Glutamatergic neuron (in vitro differentiated cells): ENCODE data around the gene PKP3. TPM values are rescaled to one million over a fixed set of nuclear protein-coding genes. Genes with fewer than 3 reads are reported as not detected.
"Not testable (repeated sequence)": the region's sequence is repeated elsewhere in the genome, so short reads cannot be mapped to it uniquely, and the experiment has no call there.

ENCODE experiments used
- DNase-seq: peaks from one replicate; pipeline ENCODE4 v3.0.0; 2022
- H3K27ac Mint-ChIP-seq: one replicate; pipeline ENCODE4 v1.8.0; 2020; ENCODE audit warnings: mild to moderate bottlenecking, mixed read lengths, inconsistent platforms; ENCODE audit not compliant: unreplicated experiment
- H3K27me3 Mint-ChIP-seq: one replicate; pipeline ENCODE4 v1.8.0; 2020; ENCODE audit warnings: mild to moderate bottlenecking, moderate library complexity, mixed read lengths, inconsistent platforms; ENCODE audit not compliant: unreplicated experiment
- H3K36me3 Mint-ChIP-seq: one replicate; pipeline ENCODE4 v1.8.0; 2020; ENCODE audit warnings: mild to moderate bottlenecking, mixed read lengths, inconsistent platforms; ENCODE audit not compliant: unreplicated experiment
- H3K4me1 Mint-ChIP-seq: one replicate; pipeline ENCODE4 v1.8.0; 2020; ENCODE audit warnings: mild to moderate bottlenecking, low read depth, mixed read lengths, inconsistent platforms; ENCODE audit not compliant: unreplicated experiment
- H3K4me3 Mint-ChIP-seq: one replicate; pipeline ENCODE4 v1.8.0; 2020; ENCODE audit warnings: mild to moderate bottlenecking, mixed read lengths, inconsistent platforms; ENCODE audit not compliant: unreplicated experiment
- H3K9me3 Mint-ChIP-seq: one replicate; pipeline ENCODE4 v1.8.0; 2020; ENCODE audit warnings: mild to moderate bottlenecking, moderate library complexity, mixed read lengths, inconsistent platforms; ENCODE audit not compliant: unreplicated experiment
- long read RNA-seq: library from polyadenylated mRNA; unstranded; transcript quantifications from one replicate; pipeline ENCODE4 v2.0.0, GENCODE V29; 2020; ENCODE audit not compliant: unreplicated experiment
- total RNA-seq: library from RNA; stranded (reverse); fragmentation: NEBNext Ultra II Directional; extraction: Animal tissue kit (Norgen Biotek cat#: 25700); gene quantifications from one replicate; pipeline ENCODE4 v1.2.1, GENCODE V29; 2021; ENCODE audit not compliant: unreplicated experiment
- TF ChIP-seq, protein P1 (sequence below): fragments of 200-600 bp; sonication (generic); IDR thresholded peaks from one replicate; pipeline ENCODE4 v1.5.0; 2021; ENCODE audit not compliant: partially characterized antibody, unreplicated experiment

Gene PKP3, protein sequence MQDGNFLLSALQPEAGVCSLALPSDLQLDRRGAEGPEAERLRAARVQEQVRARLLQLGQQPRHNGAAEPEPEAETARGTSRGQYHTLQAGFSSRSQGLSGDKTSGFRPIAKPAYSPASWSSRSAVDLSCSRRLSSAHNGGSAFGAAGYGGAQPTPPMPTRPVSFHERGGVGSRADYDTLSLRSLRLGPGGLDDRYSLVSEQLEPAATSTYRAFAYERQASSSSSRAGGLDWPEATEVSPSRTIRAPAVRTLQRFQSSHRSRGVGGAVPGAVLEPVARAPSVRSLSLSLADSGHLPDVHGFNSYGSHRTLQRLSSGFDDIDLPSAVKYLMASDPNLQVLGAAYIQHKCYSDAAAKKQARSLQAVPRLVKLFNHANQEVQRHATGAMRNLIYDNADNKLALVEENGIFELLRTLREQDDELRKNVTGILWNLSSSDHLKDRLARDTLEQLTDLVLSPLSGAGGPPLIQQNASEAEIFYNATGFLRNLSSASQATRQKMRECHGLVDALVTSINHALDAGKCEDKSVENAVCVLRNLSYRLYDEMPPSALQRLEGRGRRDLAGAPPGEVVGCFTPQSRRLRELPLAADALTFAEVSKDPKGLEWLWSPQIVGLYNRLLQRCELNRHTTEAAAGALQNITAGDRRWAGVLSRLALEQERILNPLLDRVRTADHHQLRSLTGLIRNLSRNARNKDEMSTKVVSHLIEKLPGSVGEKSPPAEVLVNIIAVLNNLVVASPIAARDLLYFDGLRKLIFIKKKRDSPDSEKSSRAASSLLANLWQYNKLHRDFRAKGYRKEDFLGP
- total RNA-seq: not detected
- long read RNA-seq: 0 reads

DNA sequence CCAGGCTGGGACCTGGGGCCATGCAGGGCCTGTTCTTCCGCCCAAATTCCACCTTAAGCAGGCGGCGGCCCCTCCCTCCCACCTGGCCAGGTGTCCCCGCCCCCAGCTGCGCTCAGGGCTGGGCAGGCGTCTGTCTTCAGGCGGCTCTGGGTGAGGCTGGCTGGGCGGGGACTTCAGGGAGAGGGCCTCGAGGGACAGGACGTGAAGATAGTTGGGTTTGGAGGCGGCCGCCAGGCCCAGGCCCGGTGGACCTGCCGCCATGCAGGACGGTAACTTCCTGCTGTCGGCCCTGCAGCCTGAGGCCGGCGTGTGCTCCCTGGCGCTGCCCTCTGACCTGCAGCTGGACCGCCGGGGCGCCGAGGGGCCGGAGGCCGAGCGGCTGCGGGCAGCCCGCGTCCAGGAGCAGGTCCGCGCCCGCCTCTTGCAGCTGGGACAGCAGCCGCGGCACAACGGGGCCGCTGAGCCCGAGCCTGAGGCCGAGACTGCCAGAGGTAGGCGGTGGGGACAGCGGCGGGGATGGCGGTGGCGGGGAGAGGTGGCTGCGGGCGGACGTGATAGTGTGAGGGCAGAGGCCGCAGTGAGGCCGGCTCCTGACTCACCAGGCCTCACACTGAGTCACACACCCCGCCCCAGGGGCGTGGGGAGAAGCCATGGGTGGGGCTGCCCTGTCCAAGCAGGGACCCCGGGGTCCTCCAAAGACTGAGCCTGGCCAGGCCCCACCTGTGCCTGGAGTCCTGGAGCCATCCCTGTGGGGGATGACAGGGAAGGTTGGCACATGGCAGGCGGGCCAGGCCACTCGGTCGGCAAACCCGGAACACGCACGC lies at the start of gene PKP3:
PKP3 (plus strand) TSS at position 176 of the 824 bp plus-strand sequence; CDS start at position 260, 84 bp downstream.
- Mint-ChIP-seq H3K27ac (no peak within 1 kb of the TSS), H3K9me3 (peaks cover 8% of the 10 kb centered on the region), H3K4me1 (no peaks in the 10 kb centered on the region), H3K4me3 (peak within 1 kb of the TSS; percentile 55), H3K27me3 (peaks cover 5% of the 10 kb centered on the region), H3K36me3 (no peaks in the 10 kb centered on the region)
- DNase-seq: no peak
- TF ChIP-seq, protein P1, sequence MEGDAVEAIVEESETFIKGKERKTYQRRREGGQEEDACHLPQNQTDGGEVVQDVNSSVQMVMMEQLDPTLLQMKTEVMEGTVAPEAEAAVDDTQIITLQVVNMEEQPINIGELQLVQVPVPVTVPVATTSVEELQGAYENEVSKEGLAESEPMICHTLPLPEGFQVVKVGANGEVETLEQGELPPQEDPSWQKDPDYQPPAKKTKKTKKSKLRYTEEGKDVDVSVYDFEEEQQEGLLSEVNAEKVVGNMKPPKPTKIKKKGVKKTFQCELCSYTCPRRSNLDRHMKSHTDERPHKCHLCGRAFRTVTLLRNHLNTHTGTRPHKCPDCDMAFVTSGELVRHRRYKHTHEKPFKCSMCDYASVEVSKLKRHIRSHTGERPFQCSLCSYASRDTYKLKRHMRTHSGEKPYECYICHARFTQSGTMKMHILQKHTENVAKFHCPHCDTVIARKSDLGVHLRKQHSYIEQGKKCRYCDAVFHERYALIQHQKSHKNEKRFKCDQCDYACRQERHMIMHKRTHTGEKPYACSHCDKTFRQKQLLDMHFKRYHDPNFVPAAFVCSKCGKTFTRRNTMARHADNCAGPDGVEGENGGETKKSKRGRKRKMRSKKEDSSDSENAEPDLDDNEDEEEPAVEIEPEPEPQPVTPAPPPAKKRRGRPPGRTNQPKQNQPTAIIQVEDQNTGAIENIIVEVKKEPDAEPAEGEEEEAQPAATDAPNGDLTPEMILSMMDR: no peak

DNA sequence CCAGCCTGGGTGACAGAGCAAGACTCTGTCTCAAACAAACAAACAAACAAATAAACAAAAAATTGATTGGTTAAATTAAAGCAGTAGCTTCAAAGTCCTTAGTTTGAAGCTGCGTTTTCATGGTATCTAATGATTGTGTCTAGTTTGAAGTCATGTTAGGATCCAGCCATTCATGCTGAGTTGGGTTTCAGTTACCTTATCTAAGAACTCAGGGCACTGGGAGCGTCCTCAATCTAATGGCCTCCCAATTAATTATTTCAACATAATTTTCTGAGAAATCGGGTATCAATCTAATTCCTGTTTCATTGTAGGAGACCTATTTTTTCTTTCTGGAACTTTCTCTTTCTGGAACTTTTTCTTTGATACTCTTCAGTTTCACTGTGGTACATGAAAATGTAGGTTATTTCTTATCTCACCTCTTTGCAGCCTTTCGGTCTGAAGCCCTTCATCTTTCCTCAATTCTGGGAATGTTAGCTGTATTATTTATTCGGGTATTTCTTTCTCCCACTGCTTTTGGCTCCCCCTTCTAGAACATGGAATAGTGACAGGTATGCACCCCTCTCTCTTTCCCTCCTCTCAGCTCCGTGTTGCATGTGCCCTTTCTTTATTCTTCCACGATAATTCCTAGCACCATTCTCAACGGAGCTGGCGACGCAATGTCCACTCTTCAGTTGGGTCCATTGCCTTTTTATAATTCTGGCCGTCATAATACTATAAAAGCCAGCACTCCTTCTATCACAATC lies 49.0 kb upstream of the PKP3 start:
- Mint-ChIP-seq H3K36me3 (no peaks in the 10 kb centered on the region), H3K27ac (no peak overlapping the region), H3K27me3 (peaks cover 1% of the 10 kb centered on the region), H3K4me1 (peaks cover 2% of the 10 kb centered on the region), H3K9me3 (no peaks in the 10 kb centered on the region), H3K4me3 (no peak overlapping the region)
- DNase-seq: no peak
- TF ChIP-seq, protein P1: no peak

DNA sequence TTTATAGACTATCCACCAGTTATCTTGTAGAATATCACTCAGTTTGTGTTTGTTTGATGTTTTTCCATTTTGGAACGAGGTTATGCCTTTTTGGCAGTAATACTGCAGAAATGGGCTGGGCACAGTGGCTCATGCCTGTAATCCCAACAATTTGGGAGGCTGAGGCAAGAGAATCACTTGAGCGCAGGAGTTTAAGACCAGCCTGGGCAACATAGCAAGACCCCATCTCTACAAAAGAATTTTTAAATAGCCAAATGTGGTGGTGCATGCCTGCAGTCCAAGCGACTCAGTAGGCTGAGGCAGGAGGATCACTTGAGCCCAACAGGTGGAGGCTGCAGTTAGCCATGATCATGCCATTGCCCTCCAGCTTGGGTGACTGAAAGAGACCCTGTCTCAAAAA lies 47.5 kb upstream of the PKP3 start:
- H3K27ac Mint-ChIP-seq: no peak overlapping the region
- no peaks in the 10 kb centered on the region for H3K36me3 Mint-ChIP-seq
- peaks cover 1% of the 10 kb centered on the region for H3K27me3 Mint-ChIP-seq
- H3K4me3 Mint-ChIP-seq: no peak overlapping the region
- TF ChIP-seq, protein P1: no peak
- H3K4me1 Mint-ChIP-seq: no peaks in the 10 kb centered on the region
- no peaks in the 10 kb centered on the region for H3K9me3 Mint-ChIP-seq
- no peak for DNase-seq

DNA sequence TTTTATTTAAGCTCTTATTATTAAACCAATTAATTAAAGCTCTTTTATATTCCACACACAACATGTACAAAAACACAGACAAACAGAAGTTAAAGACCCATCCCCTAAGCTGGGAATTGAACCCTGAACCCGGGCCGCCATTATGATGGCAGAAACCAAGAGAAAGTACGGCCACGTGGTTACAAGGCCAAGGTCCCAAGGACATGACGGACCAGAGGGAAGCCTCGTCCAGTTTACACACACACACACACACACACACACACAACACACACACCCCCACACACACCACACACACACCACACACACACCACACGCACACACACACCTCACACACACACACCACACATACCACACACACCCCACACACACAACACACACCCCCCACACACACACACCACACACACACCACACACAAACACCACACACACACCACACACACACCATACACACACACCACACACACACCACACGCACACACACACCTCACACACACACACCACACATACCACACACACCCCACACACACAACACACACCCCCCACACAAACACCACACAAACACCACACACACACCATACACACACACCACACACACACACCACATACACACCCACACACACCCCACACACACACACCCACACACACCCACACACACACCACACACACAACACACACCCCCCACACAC lies 44.6 kb upstream of the PKP3 start:
- not testable (repeated sequence) for H3K4me1 Mint-ChIP-seq, H3K27me3 Mint-ChIP-seq, H3K27ac Mint-ChIP-seq, DNase-seq, H3K36me3 Mint-ChIP-seq, H3K4me3 Mint-ChIP-seq, H3K9me3 Mint-ChIP-seq

DNA sequence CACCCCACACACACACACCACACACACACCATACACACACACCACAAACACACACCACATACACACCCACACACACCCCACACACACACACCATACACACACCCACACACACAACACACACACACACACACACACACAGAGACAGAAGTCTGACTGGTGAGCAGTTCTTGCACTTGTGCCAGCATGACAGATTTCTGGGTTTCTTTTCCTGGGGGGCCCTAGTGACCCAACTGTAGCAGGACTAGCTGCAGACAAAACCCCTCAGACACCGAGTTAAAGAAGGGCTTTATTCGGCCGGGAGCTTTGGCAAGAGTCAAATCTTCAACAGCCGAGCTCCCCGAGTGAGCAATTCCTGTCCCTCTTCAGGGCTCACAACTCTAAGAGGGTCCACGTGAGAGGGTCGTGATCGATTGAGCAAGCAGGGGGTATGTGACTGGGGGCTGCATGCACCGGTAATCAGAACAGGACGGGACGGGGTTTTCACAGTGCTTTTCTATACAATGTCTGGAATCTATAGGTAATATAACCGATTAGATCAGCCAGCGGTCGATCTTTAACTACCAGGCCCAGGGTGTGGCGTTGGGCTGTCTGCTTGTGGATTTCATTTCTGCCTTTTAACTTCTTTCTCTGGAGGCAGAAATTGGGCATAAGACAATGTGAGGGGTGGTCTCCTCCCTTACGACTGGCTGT lies 43.8 kb upstream of the PKP3 start:
- H3K4me1 Mint-ChIP-seq, DNase-seq, H3K9me3 Mint-ChIP-seq, H3K27ac Mint-ChIP-seq, H3K27me3 Mint-ChIP-seq, H3K36me3 Mint-ChIP-seq, H3K4me3 Mint-ChIP-seq: not testable (repeated sequence)
